ENCODE data around the gene CACNA1A. TPM values are rescaled to one million over a fixed set of nuclear protein-coding genes. Genes with fewer than 3 reads are reported as not detected.
"Not testable (repeated sequence)": the region's sequence is repeated elsewhere in the genome, so short reads cannot be mapped to it uniquely, and the experiment has no call there.

CACNA1A gene
- total RNA-seq, 2 experiments from 2014 or later: 0.19 to 0.78 TPM

DNA sequence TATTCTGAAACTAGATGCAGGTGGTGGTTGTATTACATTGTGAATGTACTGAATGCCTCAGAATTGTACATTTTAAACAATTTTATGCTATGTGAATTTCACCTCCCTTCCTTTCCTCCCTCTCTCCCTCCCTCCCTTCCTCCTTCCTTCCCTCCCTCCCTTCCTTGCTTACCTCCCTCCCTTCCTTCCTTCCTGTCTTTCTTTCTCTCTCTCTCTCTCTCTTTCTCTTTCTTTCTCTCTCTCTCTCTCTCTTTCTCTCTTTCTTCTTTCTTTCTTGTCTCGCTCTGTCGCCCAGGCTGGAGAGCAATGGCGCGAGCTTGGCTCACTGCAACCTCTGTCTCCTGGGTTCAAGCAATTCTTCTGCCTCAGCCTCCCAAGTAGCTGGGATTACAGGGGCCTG, 318.9 kb downstream of the CACNA1A start:
- Histone ChIP-seq H3K36me3 (ENCODE audit: insufficient read depth, low read length) (no peaks in the 10 kb centered on the region), H3K4me1 (ENCODE audit: insufficient read depth, low read length, poor library complexity, severe bottlenecking) (peaks cover 11% of the 10 kb centered on the region), H4K20me1 (ENCODE audit: insufficient read depth, low read length) (no peaks in the 10 kb centered on the region), H3K4me3 (ENCODE audit: low read depth, low read length, poor library complexity, severe bottlenecking) (no peak overlapping the region), H3K9me2 (ENCODE audit: insufficient read depth, low read length) (no peaks in the 10 kb centered on the region), H3K27ac (ENCODE audit: low read depth, low read length, poor library complexity, severe bottlenecking) (no peak overlapping the region), H3K79me2 (ENCODE audit: insufficient read depth, low read depth, low read length) (no peaks in the 10 kb centered on the region), H3K4me2 (ENCODE audit: low read length) (peak overlapping the region; percentile 12; the same call in 1 of the 2 replicates), H3K9me3 (ENCODE audit: low read length) (no peaks in the 10 kb centered on the region), H2AFZ (ENCODE audit: low read length) (no peak overlapping the region)
- no peak for TF ChIP-seq EZH2phosphoT487 (IDR thresholded peaks at IDR 0.05; ENCODE audit: borderline replicate concordance, low read depth, low read length)
- TF ChIP-seq CTCF (conservative IDR thresholded peaks at IDR 0.05; ENCODE audit: low read length): no peak
- intact Hi-C loops (cut with micrococcal nuclease; ENCODE audit: unreplicated experiment): no loop called here
- no peak for DNase-seq (ENCODE audit: low spot score)
- CTCF ChIA-PET (ENCODE audit: unreplicated experiment): no interaction called here
- BruUV-seq (replicated peaks): no TSS peak
- POLR2A ChIA-PET: interaction anchor here (0.9 kb wide), 1 partner anchor 17 kb away, joined by 3 read pairs; no protein-coding TSS in a partner anchor

- intact Hi-C loops (cut with micrococcal nuclease; ENCODE audit: unreplicated experiment); BruUV-seq (replicated peaks); H4K20me1 ChIP-seq (ENCODE audit: insufficient read depth, low read length); DNase-seq (ENCODE audit: low spot score); H3K27ac ChIP-seq (ENCODE audit: low read depth, low read length, poor library complexity, severe bottlenecking); H3K4me2 ChIP-seq (ENCODE audit: low read length); H2AFZ ChIP-seq (ENCODE audit: low read length); H3K36me3 ChIP-seq (ENCODE audit: insufficient read depth, low read length); H3K9me2 ChIP-seq (ENCODE audit: insufficient read depth, low read length); H3K4me3 ChIP-seq (ENCODE audit: low read depth, low read length, poor library complexity, severe bottlenecking); H3K9me3 ChIP-seq (ENCODE audit: low read length); H3K79me2 ChIP-seq (ENCODE audit: insufficient read depth, low read depth, low read length): not testable (repeated sequence)
- ChIA-PET POLR2A (interaction anchor here (0.6 to 1.3 kb wide), 2 partner anchors 20 to 34 kb away, joined by 3 read pairs; no protein-coding TSS in a partner anchor), CTCF (ENCODE audit: unreplicated experiment) (interaction anchor here (0.6 kb wide), 2 partner anchors 97 to 221 kb away, joined by 3 read pairs; no protein-coding TSS in a partner anchor)
- peaks cover 18% of the 10 kb centered on the region for H3K4me1 ChIP-seq (ENCODE audit: insufficient read depth, low read length, poor library complexity, severe bottlenecking)
Measured at GRCh38 chr19:13186688-13187087, 319.6 kb downstream of the CACNA1A start.

DNA sequence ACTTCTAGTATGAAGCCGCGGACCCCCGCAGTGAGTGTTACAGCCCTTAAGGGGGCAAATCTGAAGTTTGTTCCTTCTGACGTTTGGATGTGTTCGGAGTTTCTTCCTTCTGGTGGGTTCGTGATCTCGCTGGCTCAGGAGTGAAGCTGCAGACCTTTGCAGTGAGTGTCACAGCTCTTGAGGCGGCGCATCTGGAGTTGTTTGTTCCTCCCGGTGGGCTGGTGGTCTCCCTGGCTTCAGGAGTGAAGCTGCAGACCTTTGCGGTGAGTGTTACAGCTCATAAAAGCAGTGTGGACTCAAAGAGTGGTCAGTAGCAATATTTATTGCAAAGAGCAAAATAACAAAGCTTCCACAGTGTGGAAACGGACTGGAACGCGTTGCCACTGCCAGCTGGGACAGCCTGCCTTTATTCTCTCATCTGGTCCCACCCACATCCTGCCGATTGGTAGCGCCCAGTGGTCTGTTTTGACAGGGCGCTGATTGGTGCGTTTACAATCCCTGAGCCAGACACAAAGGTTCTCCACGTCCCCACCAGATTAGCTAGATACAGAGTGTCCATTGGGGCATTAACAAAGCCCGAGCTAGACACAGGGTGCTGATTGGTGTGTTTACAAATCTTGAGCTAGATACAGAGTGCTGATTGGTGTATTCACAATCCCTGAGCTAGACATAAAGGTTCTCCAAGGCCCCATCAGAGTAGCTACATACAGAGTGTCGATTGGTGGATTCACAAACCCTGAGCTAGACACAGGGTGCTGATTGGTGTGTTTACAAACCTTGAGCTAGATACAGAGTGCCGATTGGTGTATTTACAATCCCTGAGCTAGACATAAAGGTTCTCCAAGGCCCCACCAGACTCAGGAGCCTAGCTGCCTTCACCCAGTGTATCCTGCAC, 320.3 kb downstream of the CACNA1A start:
- H4K20me1 ChIP-seq (ENCODE audit: insufficient read depth, low read length); H3K36me3 ChIP-seq (ENCODE audit: insufficient read depth, low read length); H3K79me2 ChIP-seq (ENCODE audit: insufficient read depth, low read depth, low read length); H2AFZ ChIP-seq (ENCODE audit: low read length); H3K4me3 ChIP-seq (ENCODE audit: low read depth, low read length, poor library complexity, severe bottlenecking); BruUV-seq (replicated peaks); H3K4me2 ChIP-seq (ENCODE audit: low read length); intact Hi-C loops (cut with micrococcal nuclease; ENCODE audit: unreplicated experiment); H3K9me3 ChIP-seq (ENCODE audit: low read length); DNase-seq (ENCODE audit: low spot score); H3K27ac ChIP-seq (ENCODE audit: low read depth, low read length, poor library complexity, severe bottlenecking); H3K9me2 ChIP-seq (ENCODE audit: insufficient read depth, low read length): not testable (repeated sequence)
- H3K4me1 ChIP-seq (ENCODE audit: insufficient read depth, low read length, poor library complexity, severe bottlenecking): peaks cover 25% of the 10 kb centered on the region
- CTCF ChIA-PET (ENCODE audit: unreplicated experiment): interaction anchor here (0.6 kb wide), 2 partner anchors 96 to 220 kb away, joined by 3 read pairs; no protein-coding TSS in a partner anchor
- POLR2A ChIA-PET: interaction anchor here (0.6 to 1.3 kb wide), 2 partner anchors 20 to 34 kb away, joined by 3 read pairs; no protein-coding TSS in a partner anchor

GRCh38 chr19:13184926-13185325, 321.4 kb downstream of the CACNA1A start:
- CTCF ChIA-PET (ENCODE audit: unreplicated experiment); H4K20me1 ChIP-seq (ENCODE audit: insufficient read depth, low read length); POLR2A ChIA-PET; H3K4me3 ChIP-seq (ENCODE audit: low read depth, low read length, poor library complexity, severe bottlenecking); BruUV-seq (replicated peaks); H3K27ac ChIP-seq (ENCODE audit: low read depth, low read length, poor library complexity, severe bottlenecking); H3K9me3 ChIP-seq (ENCODE audit: low read length); H2AFZ ChIP-seq (ENCODE audit: low read length); intact Hi-C loops (cut with micrococcal nuclease; ENCODE audit: unreplicated experiment); H3K9me2 ChIP-seq (ENCODE audit: insufficient read depth, low read length); DNase-seq (ENCODE audit: low spot score); H3K36me3 ChIP-seq (ENCODE audit: insufficient read depth, low read length); H3K79me2 ChIP-seq (ENCODE audit: insufficient read depth, low read depth, low read length); H3K4me2 ChIP-seq (ENCODE audit: low read length): not testable (repeated sequence)
- peaks cover 36% of the 10 kb centered on the region for H3K4me1 ChIP-seq (ENCODE audit: insufficient read depth, low read length, poor library complexity, severe bottlenecking)
